ENCODE measurements around the gene HAUS2. TPM values are rescaled to one million over a fixed set of nuclear protein-coding genes. Genes with fewer than 3 reads are reported as not detected.

The HAUS2 gene
- polyA plus RNA-seq, 12 donors: 14.4 to 24.6 (median 20.8) TPM; not detected in 1

DNA sequence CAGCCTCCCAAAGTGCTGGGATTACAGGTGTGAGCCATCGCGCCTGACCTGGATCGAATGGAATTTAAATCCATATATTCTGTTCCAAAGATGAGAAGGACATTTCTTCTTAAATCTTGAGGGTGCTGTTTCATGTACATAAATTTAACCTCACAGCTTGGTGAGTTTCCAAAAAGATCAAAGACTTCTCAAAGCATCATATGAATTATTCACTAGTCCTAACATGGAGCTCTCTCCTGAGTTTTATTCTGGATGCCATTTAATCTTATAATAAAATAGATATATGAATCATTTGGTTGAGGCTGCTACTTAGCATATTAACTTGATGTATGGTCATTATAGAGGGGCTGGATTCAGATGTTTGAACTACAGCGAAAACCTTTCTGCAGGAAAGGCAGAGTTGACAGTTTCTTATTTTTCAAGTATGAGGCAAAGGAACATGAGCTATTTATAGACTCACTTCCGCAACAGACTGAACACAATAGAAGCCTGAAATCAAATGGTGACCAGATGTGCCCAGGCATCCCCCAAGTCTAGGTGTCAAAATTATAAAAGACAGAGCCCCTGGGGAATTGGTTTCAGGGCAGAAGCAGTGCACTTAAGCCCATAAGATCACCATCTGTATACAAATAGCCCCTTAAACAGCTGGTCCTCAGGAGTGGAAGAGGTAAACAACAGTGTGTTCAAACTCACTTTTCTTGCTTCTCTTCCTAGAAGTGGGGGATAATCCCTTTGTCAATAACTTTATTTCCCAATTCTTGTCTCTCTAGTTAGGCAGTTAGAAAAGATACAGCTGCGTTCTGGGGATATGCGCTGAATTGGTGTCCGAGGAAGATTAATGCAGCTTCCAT lies 56.5 kb downstream of the HAUS2 start:
- peak; percentile 74 for DNase-seq

DNA sequence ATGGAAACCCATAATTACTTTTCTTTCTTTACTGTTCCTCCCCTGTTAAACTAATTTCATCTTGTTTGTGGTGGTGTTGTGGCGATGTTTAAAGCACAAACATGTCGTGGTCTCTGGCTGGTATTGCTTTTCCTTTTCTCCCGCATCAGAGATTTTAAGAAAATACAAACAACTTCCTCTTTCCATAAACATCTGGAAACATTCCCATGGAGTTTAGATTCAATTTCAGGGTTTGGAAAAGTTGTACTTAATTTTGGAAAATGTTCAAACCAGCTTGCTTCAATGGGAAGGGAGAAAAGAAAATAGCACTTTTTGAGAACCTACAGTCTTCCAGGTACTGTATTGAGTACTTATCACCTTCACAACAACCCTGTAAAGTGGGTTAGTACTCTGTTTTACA lies 57.2 kb downstream of the HAUS2 start:
- peak; percentile 44 for DNase-seq

DNA sequence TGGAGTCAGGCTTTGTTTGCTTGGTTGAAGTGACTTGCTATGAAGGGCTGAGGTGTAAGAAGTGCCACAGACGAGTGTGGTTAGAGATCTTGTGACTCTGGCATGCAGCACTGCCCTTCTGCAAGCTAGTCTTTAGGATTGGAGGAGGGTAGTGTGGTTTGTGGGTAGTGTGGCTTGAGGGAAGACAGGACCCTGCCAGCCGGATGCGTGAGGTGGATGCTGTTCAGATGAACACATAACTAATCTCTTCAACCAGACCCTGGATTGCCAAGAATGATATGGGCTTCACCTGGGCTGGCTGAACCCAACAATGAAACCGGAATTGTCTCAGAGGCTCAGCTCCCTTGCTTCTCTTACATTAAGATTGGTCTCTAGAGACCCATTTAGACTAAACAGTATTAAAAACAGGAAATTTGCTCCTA lies 59.5 kb downstream of the HAUS2 start:
- DNase-seq: no peak

DNA sequence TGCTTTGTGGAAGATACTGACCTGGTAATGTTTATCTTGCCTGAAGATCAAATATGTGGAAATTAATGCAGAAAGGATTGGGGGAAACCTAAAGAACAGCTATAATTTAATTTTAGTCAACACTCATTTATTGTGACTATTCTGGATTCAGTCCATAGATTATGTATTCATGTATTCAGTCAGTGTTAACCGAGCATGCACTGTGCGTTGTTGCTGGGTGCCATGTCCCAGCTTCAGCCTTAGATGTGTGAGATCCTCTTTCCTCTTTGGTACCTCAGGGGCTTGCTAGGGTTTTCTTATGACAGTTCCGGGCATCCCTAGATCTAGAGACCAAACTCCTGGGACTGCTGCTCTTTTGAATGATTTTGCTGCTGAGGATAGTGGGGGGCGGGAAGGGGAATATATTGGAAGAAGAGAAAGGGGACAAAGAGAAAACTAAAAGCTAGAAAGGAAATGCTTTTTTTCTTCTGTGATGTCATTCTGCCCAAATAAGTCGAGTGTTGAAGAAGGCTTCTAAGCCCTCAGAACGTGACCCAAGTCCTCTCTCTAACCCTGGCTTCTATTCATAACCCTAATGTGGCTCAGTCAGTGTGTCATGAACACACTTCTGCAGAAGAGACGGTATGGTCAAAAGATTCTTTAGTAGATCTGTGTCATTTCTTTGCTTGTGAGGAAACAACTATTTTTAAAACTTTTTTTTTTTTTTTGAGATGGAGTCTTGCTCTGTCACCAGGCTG lies 60.3 kb downstream of the HAUS2 start:
- DNase-seq: no peak

DNA sequence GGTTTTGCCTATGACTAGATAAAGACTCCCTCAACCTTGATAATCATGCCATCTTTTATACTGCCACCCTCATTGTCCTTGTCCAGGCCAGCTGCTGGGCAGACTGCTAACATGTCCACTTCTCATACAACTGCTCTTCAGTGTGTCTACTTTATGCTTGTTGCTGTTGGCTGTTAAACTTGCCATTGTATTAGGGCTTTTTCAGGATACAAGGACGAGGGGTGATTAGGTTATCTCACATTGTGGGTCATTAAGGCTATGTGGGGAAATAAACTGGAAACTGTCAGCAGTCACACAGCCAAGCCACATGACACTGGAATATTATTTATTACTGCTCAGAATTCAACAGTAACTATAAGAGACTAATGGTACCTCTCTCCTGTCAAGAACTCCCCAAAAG lies 62.9 kb downstream of the HAUS2 start:
- no peak for DNase-seq

DNA sequence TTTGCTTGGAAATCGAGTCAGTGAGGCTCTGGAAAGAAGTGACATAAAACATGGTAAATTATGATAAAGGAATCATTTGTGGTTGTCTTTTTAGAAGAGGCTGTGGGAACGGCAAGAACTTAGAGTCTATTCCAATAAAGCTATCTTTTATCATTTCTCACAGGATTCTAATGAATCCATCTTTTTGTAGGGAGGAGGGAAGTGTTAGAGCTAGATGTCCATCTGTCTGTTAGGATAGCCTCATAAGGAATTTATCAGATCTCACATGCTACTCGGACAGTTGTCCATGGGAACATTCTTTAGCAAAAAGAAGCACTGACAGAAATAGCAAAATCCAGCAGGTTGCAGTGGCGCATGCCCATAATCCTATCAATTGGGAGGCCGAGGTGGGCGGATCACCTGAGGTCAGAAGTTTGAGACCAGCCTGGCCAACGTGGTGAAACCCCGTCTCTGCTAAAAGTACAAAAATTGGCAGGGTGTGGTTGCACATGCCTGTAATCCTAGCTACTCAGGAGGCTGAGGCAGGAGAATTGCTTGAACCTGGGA lies 63.8 kb downstream of the HAUS2 start:
- DNase-seq: no peak

DNA sequence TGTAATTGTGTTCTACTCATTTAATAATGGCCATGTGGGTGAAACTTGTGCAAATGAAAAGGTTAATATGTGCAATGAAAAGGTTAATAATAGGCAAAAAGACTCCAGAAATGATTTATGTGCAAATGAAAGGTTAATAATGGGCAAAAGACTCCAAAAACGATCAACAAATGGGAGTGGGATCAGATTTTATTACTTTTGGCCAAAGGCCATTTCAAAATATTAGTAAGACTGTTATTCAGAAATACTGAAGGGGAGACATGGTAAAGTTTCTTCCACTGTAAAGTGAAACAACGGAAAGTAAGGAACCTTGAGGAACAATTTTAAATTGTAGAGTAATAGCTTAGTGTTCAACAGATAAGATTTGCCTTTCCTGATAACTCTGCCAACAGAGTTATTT lies 67.5 kb downstream of the HAUS2 start:
- DNase-seq: no peak

Other genes starting within 250 kb of the HAUS2 start
- gene CAPN3, start 189.3 kb upstream of the HAUS2 start, polyA plus RNA-seq (ENCODE audit: insufficient read length in 12 of 12): 100 to 1,000 TPM; 137 to 558 (median 340) TPM
- 1,000 to 10,000 TPM in 1 of 12 donors, 100 to 1,000 TPM in 11; 126 to 1,152 (median 271) TPM for gene ZNF106, start 57.7 kb upstream of the HAUS2 start, polyA plus RNA-seq (ENCODE audit: insufficient read length in 12 of 12)
- 100 to 1,000 TPM in 1 of 12 donors, 10 to 100 TPM in 10, not detected in 1; 49.2 to 100 (median 63.7) TPM for gene SNAP23, start 53.2 kb upstream of the HAUS2 start, polyA plus RNA-seq (ENCODE audit: insufficient read length in 12 of 12)
- 10 to 100 TPM in 11 of 12 donors, not detected in 1; 13.6 to 27.5 (median 16.9) TPM for gene LRRC57, start within 50 bp of the HAUS2 start, polyA plus RNA-seq (ENCODE audit: insufficient read length in 12 of 12)
- gene STARD9, start 26.8 kb downstream of the HAUS2 start, polyA plus RNA-seq (ENCODE audit: insufficient read length in 12 of 12): 10 to 100 TPM in 11 of 12 donors, not detected in 1; 13.1 to 29.1 (median 16.0) TPM
- 10 to 100 TPM in 11 of 12 donors, not detected in 1; 12.5 to 25.9 (median 16.1) TPM for gene CDAN1, start 188.3 kb downstream of the HAUS2 start, polyA plus RNA-seq (ENCODE audit: insufficient read length in 12 of 12)

Measured in muscle of arm (tissue), 12 donors.